Measurements from ENCODE around the gene STPG3.

Gene STPG3

DNA sequence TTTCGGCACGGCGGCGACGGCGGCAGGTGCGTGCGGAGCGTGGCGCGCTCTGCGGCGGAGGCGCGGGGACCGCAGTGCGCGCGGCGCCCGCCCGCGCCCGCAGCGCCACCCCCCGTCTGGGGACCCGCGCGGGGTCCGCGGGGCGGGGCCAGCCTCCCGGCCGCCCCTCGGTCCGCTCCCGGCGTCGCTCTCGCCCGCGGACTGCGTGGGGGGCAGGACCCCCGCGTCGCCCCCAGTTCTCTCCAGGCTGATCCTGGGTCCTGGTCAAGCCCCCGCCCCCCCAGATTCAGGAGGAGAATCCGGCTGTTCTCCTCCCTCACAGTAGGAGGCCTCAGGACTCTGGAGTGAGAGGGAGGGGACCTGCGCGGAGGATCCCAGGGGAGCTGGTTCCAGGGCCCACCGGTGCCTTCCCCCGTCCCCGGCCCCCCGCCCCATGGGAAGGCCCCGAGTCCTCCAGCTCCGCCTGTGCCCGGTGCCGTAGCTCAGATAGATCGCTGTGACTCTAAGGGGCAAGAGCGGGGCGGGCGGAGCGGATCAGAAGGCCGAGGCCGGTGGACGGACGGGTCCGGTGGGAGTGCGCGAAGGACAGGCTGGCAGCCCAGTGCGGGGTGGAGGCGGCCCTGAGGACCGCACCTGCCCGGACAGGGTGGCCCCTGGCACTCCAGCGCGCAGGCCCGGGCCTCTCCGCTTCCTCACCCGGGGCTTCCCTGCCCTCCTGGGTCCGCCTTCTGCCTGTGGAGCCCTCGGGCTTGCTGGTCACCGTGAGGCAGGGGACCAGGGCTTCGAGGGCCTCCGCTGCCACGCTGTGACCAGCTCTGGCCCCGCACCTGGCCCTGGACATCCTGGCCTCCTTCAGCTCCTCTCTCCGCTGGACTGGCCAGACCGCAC lies 28.7 kb upstream of the STPG3 start, which contains the start of gene RNF208:
RNF208 (minus strand) TSS at position 51 of the 888 bp plus-strand sequence. CDS start 1,028 bp downstream, outside the sequence.
- peak; percentile 76 for DNase-seq

DNA sequence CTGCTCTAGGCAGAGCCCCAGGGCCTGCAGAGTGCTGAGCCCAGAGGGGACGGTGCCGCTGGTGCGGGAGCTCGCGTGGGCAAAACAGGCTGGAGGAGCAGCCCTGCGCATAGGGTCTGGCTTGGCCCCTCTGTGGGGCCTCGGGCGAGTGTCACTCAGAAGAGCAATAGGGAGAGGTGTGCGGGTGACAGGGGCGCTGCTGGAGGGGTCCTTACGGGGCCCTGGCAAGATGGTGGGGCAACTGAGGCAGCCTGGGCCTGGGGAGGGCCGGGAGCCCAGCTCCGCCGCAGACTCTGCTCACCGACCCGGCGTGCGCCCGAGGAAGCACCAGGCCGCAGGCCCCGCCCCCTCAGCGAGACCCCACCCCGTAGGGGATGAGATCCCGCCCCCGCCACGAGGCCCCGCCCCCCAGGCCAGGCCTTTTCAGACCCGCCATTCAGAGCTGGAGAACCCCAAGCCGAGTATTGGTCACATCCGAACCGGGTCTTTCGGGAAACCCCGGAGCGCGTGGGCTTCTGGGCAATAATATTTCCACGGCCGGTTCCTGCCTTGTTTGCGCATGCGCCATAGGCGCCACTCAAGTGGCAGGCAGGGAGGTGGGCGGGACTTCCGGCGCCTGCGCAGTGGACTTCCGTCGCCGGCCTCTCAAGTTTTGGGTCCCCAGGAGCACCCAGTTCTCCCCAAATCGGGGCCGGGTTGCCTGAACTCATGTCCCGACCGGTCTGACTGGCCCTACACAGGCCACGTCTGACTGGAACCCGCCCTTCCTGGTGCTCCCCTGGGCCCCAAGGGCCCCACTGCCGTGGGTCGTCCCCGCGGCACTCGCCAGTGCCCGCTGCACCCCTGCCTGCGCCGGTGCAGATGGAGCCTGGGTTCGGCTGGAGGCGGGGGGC lies 27.8 kb upstream of the STPG3 start:
- peak; percentile 99 for DNase-seq

DNA sequence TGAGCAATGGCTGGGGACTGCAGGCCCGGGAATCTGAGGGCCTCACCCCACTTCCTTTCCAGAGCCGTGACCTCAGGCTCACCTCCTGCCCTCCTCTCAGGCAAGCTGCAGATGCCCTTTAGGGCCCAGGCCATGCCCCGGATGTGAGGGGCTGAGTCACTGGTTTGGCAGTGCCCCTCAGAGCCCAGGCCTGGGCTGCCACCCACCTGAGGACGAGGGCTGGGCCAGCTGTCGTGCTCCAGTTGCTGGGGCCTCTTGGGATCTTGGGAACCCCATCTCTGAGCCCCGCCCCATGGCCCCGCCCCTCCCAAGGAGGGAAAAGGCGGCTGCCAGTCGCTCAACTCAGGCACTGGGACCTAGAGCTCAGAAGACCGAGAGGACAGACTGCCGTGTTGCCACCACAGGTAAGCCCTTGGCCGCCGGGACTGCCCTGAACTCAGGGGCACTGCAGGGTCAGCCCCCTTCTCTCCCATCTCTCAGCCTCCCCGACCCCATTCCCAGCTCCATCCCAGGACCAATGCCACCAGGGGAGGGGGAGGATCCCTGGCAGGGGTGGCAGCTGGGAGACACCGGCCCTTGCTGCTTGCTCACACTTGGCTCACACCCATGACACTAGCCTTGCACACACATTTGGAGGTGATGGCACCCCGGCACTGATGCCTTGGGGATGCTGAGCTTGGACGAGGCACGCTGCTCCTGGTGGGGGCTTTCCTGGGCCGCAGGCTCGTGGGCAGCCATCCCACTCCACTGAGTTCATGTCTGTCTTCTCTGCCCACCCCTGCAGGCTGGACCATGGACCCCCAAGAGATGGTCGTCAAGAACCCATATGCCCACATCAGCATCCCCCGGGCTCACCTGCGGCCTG lies 26.0 kb upstream of the STPG3 start, which contains the start of gene CYSRT1:
CYSRT1 (plus strand) TSS at position 345 of the 865 bp plus-strand sequence; CDS start at position 793, 448 bp downstream.
- no peak for DNase-seq

DNA sequence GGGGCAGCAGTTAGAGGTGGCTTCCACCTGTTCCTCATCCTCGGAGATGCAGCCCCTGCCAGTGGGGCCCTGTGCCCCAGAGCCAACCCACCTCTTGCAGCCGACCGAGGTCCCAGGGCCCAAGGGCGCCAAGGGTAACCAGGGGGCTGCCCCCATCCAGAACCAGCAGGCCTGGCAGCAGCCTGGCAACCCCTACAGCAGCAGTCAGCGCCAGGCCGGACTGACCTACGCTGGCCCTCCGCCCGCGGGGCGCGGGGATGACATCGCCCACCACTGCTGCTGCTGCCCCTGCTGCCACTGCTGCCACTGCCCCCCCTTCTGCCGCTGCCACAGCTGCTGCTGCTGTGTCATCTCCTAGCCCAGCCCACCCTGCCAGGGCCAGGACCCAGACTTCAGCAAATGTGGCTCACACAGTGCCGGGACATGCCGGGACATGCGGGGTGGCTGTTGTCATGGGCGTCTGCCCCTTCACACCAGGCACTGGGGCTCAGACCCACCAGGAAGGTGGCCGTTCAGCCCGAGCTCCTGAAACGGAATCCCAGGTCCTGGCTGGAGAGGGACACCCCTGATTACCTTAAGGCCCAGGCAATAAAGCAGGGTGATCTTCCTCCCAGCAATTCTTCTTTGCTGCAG lies 25.3 kb upstream of the STPG3 start:
- DNase-seq: no peak

DNA sequence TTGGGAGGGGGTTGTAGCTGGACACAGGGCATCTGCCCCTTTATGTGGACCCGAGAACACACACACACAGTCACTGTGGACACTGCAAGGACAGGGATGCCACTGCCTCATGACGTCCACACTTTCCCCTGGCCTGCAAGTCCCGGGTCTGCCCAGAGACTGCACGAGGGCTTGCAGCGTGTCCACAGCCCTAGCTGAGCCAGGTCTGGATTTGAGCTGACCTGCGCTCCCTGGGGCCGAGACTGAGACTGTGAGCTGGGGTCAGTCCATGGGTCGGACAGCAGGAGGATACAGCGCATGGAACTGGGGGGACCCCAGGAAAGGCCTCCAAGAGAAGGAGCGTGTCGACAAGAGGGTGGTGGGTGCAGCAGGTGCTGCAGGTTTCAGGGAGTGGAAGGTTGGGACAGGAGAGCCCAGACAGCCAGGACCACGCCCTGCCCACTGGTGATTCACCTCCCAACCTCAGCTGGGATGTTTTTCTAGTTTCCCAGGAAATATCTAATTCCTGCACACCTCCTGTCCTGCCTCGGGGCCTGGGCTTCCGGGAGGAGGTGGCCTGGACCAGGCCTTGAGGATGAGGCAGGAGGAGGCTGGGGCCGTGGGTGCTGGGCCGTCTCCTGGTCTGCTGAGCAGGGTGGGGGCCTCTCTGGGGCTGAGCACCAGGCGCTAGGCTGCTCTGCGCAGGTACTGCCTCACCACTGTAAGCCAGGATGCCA lies 24.6 kb upstream of the STPG3 start:
- peak; percentile 73 for DNase-seq

DNA sequence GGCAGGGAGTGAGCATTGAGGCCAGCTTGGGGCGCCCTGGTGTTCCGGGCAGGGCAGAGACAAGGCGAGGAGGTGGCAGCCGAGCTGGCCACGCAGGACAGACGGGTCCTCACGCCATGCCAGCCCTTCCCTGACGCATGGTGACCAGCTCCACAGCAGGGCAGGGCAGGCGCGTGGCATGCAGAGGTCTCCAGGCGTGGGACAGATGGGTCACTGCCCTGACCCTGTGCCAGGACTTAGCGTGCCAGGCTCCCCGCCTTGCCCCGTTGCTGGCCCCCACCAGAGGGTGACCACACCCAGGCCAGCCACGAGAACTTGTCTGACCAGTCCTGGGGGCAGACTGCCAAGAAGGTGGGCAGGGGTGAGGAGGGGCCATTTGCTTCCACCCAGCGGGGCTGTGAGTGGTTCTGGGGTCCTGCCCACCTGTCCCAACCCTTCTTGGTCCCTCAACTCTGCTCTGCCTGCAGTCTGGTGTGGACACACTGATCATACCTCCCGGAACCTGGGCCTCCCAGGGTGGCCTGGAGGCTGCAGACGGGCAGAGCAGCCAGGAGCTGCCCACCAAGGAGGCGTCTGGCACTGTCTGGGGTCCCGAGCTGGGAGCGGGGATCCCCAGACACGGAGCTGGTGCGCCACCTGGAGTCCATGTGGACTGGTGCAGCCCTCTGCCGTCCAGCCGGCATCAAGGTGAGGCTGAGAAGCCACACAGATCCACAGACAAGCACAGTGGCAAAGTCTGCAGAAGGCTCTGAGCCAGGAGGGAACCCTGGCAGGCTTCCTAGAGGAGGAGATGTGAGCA lies 23.8 kb upstream of the STPG3 start, which contains the start of gene RNF224:
RNF224 (plus strand) TSS at position 449 of the 799 bp plus-strand sequence. CDS start 834 bp downstream, outside the sequence.
- DNase-seq: peak; percentile 93

DNA sequence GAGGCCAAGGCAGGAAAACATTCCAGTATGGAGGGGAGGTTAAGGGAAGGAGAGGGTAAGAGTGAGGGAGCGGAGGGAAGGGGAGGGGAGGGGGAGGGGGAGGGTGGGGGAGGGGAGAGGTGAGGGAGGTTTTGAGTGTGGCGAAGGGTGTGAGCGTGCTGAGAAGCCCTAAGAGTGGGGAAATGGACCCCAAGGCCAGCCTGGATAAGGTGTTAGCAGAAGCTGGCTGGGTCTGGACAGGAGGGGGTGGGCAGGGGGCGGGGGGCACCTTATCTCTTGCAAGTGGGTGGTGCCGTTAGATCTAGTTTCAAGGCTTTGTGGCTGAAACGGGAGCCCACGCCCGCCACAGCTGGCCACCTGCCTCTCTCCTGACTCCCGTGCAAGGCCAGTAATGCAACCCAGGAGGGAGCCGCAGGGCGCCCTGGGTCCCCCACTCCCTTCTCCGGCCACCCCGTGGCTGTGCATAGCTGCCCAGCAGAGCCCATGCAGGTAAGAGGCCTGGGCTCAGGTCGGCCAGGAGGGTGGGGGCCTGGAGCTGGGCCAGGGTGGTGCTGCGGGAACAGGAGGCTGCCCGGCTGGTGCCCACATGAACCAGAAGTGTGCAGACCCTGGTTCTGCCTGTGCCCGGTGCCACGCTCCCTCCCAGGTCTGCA lies 23.1 kb upstream of the STPG3 start:
- no peak for DNase-seq

DNA sequence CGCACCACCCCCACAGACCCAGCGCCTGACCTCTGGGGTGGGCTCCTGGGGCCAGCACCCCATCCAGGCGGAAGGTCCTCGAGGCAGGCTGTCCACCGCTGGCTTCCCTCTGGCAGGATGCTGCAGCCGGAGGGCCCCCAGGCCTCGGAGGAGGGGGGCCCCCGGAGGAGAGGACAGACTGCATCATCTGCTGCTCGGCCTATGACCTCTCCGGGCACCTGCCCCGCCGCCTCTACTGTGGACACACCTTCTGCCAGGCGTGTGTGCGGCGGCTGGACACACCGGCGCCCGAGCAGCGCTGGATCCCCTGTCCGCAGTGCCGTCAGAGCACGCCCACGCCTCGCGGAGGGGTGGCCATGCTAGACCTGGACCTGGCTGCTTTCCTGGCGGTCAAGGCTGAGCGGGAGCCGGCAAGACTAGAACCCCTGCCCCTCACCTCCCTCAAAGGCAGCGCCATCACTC lies 22.5 kb upstream of the STPG3 start:
- peak; percentile 48 for DNase-seq

DNA sequence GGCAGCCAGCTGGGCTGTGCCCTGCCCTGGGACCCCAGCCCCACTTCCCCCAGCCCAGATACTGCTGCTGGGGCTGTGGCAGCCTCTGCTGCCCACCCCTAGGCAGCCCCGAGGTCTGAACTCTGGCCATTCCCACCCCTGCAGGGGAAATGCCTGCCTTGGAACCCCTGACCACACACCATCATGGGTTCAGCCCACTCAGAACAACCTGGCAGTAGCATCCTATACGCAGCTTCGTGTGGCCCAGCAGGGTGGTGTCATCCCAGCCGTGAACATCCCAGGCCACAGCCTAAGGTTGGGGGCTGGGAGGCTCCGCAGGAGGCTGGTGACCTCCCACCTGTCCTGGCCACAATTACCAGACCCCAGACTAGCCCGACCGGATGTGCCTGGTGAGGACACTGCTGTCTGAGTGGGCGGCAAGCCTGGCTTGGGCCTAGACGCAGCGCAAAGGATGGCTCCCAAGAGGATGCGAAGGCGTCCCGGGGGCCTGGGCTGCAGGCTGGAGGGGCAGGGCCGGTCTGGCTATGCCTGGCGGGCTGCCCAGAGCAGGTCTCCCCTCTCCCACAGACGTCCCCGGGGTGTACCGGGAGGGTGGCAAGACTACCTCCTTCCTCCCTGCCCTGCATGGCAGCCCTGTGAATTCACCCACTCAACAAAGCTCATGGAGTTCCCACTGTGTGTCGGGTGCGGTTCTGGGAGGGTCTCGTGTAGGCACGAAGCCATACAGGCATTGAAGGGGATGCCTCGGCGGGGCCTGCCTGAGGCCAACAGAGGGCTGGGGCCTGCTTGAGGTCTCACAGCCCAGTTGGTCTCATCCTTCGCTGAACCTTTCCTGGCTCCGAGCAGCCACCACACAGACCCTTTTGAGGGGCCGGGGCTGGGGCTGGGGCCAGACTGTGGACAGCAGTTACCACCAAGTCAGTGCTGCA lies 21.9 kb upstream of the STPG3 start:
- no peak for DNase-seq

DNA sequence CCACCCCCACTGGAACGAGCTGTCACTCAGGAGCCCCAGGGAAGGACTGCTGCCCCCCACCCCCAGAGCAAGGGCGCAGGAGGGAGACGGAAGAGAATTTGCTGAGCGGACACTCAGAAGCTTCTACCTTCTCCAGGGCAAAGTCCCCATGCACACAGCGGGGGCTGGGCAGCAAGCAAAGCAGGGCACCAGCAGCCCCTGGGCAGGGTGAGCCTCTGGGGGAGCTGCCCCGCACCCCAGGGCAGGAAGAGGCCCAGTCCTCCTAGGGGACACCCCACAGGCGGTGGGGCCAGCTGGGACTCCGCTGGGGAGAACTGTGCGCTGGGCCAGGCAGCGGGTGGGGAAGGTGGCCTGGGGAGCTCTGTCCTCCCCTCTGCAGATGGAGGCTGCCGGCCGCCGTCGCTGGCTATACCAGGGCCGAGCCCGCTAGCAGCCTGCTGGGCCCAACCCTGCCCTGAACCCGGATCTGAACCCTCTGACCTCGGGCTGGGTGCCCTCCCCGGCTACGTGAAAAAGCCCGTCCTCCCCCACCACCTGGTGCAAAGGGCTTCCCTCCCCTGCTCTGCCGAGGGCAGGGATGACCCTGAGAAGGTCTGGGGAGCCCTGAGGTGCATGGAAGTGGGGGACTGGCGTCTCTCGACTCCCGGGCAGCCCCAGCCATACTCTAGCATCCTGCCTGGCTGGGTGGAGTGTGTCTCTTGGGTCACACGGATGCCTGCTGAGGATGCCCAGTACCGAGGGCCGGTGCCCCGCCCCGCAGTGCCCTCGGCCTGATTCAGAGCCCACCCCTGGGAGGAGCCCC lies 21.0 kb upstream of the STPG3 start:
- DNase-seq: no peak

DNA sequence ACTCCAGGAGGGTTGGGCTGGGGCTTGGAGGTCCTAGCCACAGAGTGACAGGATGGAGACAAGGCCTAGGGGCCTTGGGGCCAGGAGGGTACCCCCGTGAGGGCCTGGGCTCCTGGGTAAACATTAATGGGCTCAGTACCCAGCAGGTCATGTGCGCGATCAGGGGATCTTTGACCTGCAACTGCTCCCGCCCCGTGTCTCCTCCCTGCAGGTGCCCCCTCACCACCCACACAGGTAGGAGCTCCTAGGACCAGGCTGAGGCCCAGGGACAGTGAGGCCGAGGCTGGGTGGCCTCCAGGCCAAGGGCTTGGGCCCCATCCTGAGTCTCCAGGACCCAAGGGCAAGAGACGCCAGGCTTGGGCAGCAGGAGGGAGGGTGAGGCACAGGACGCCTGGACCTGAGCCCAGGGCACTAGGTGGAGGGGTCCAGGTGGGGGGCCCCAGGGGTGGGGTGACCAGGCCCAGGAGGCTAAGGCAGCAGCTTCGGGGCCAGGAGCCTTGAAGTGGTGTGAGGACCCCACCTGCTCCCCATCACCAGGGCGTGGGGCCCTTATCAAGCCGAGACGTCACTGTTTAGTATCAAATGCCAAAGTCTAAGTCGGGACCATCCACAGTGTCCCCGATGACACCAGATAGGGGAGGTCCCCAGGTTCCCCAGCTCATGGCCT lies 20.2 kb upstream of the STPG3 start, which contains the start of gene SLC34A3:
SLC34A3 (plus strand) TSS at position 197 of the 667 bp plus-strand sequence. CDS start 802 bp downstream, outside the sequence.
- no peak for DNase-seq

DNA sequence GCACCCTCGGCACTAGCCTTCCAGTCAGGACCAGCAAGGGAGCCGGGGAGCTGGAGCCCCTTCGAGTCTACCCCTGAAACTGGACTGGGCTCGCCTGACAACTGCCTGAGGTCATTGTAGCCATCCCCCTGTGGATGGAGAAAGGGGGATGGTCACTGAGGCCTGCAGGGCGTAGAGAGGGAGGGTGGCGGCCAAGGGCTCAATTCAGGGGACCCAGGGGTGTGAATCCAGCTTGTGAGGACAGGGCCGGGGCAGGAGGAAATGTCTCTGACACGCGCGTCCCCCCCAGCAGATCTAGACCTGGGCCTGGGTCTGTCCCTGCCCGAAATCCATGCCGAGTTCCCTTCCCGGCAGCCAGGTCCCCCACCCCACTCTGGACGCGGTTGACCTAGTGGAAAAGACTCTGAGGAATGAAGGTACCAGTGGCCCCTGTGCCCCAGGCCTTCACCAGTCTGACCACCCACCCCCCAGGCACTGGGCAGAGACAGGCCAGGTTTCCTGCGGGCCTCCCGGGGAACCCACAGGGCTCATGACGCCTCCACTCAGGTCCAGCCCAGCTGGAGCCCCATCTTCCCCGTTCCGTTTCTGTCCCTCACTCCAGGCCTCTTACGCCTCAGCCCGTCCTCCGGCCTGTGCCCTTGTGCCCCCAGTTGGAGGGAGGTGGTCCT lies 19.6 kb upstream of the STPG3 start:
- DNase-seq: no peak

DNA sequence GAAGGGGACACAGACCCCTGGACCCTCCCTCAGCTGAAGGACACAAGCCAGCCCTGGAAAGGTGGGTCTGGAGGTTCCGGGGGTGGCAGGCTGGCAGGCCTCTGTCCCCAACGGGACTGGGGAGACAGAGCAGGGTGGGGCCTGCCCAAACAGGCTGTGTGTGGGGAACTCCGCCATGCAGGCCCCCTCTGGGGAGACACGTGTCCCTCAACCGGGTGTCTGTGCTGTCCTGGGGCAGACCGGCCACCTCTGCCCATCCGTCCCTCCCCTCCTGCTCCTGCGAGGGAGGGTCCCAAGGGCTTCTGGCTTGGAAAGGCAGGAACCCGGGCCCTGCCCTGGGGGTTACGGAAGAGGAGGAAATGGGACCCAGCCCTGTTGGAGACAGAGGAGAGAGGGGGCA lies 19.0 kb upstream of the STPG3 start:
- DNase-seq: no peak

DNA sequence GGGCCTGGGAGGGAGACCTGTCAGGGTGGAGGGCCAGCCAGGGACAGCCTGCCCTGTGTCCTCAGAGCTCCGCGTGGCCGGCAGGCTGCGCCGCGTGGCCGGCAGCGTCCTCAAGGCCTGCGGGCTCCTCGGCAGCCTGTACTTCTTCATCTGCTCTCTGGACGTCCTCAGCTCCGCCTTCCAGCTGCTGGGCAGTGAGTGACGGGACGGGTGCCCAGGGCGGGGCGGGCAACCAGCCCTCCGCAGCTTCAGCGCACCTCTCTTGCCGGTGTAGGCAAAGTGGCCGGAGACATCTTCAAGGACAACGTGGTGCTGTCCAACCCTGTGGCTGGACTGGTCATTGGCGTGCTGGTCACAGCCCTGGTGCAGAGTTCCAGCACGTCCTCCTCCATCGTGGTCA lies 18.6 kb upstream of the STPG3 start:
- DNase-seq: no peak

DNA sequence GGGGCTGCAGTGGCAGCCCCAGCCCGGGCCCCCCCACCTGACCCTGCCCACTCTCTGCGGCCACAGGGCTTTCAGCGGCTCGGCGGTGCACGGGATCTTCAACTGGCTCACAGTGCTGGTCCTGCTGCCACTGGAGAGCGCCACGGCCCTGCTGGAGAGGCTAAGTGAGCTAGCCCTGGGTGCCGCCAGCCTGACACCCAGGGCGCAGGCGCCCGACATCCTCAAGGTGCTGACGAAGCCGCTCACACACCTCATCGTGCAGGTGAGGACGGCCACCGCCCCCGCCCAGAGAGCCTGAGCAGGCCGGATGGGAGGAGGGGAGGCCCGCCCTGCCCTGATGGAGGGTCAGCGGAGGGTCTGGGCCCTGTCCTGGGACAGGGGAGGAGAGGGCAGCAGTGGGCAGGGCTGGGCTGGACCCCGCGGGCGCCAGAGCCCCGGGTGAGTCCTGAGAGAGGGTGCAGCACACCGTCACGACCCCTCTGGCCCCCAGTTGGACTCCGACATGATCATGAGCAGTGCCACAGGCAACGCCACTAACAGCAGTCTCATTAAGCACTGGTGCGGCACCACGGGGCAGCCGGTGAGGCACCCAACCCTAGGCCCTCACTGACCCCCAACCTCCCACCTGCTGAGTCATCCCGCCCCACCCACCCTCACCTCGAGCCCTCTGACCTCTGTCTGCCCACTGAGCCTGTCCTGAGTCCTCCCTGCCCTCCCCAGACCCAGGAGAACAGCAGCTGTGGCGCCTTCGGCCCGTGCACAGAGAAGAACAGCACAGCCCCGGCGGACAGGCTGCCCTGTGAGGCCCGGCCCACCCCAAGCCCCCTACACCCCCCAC lies 17.7 kb upstream of the STPG3 start:
- peak; percentile 93 for DNase-seq

Data from DMS53 (cell line).